ENCODE data around the gene PHF12.

The PHF12 gene

GRCh38 chr17:28972437-28972836, 21.1 kb upstream of the PHF12 start:
- Mint-ChIP-seq H3K27ac (no peak overlapping the region), H3K4me3 (no peak overlapping the region), H3K4me1 (peaks cover 39% of the 10 kb centered on the region), H3K36me3 (ENCODE audit: low read depth) (no peaks in the 10 kb centered on the region), H3K9me3 (no peaks in the 10 kb centered on the region), H3K27me3 (ENCODE audit: low read depth, poor library complexity) (peaks cover 34% of the 10 kb centered on the region)
- no peak for DNase-seq
- TF ChIP-seq CTCF (IDR thresholded peaks at IDR 0.05) = no peak

GRCh38 chr17:28970879-28971278, 19.6 kb upstream of the PHF12 start:
- H3K4me1 Mint-ChIP-seq = peaks cover 45% of the 10 kb centered on the region
- no peak for TF ChIP-seq CTCF (IDR thresholded peaks at IDR 0.05)
- H3K9me3 Mint-ChIP-seq = no peaks in the 10 kb centered on the region
- no peak for DNase-seq
- no peak overlapping the region for H3K4me3 Mint-ChIP-seq
- no peaks in the 10 kb centered on the region for H3K36me3 Mint-ChIP-seq (ENCODE audit: low read depth)
- no peak overlapping the region for H3K27ac Mint-ChIP-seq
- peaks cover 29% of the 10 kb centered on the region for H3K27me3 Mint-ChIP-seq (ENCODE audit: low read depth, poor library complexity)

- no peak for TF ChIP-seq CTCF (IDR thresholded peaks at IDR 0.05)
- H3K4me1 Mint-ChIP-seq = peaks cover 45% of the 10 kb centered on the region
- H3K9me3 Mint-ChIP-seq = no peaks in the 10 kb centered on the region
- no peak overlapping the region for H3K4me3 Mint-ChIP-seq
- H3K36me3 Mint-ChIP-seq (ENCODE audit: low read depth) = no peaks in the 10 kb centered on the region
- no peak for DNase-seq
- no peak overlapping the region for H3K27ac Mint-ChIP-seq
- H3K27me3 Mint-ChIP-seq (ENCODE audit: low read depth, poor library complexity) = peaks cover 34% of the 10 kb centered on the region
Observed at GRCh38 chr17:28969706-28970393, 18.5 kb upstream of the PHF12 start.

- Mint-ChIP-seq H3K27ac (no peak overlapping the region), H3K4me1 (peaks cover 39% of the 10 kb centered on the region), H3K27me3 (ENCODE audit: low read depth, poor library complexity) (peaks cover 31% of the 10 kb centered on the region), H3K4me3 (no peak overlapping the region), H3K36me3 (ENCODE audit: low read depth) (no peaks in the 10 kb centered on the region), H3K9me3 (no peaks in the 10 kb centered on the region)
- no peak for TF ChIP-seq CTCF (IDR thresholded peaks at IDR 0.05)
- no peak for DNase-seq
Observed at GRCh38 chr17:28968914-28969295, 17.6 kb upstream of the PHF12 start.

GRCh38 chr17:28968231-28968913, 17.1 kb upstream of the PHF12 start:
- peak; percentile 47 for DNase-seq
- Mint-ChIP-seq H3K36me3 (ENCODE audit: low read depth) (no peaks in the 10 kb centered on the region), H3K4me1 (peaks cover 34% of the 10 kb centered on the region), H3K27ac (no peak overlapping the region), H3K4me3 (no peak overlapping the region), H3K9me3 (no peaks in the 10 kb centered on the region), H3K27me3 (ENCODE audit: low read depth, poor library complexity) (peaks cover 26% of the 10 kb centered on the region)
- no peak for TF ChIP-seq CTCF (IDR thresholded peaks at IDR 0.05)
